Measurements from ENCODE around the gene RPL21. TPM values are rescaled to one million over a fixed set of nuclear protein-coding genes. Genes with fewer than 3 reads are reported as not detected.

The RPL21 gene
- total and polyA plus RNA-seq, 2 donors (not counting 1 experiment from before 2014, with no cell fraction given), result 1,937 to 2,245 TPM

- Histone ChIP-seq H3K27me3 (replicated peaks in 1 of 4; ENCODE audit: control extremely low read depth in 1 of 4, control insufficient read depth in 3 of 4, insufficient read depth in 4 of 4, low read length in 3 of 4) (peaks cover 0 to 5% (median 0%) of the 10 kb centered on the region in 4 experiments), H3K79me2 (ENCODE audit: control insufficient read depth, insufficient read depth, low read length) (no peaks in the 10 kb centered on the region), H3K9ac (ENCODE audit: low read length) (no peak overlapping the region), H3K4me3 (ENCODE audit: control extremely low read depth in 1 of 5, extremely low read depth in 1 of 5, insufficient read depth in 1 of 5, low read depth in 2 of 5, low read length in 4 of 5) (no peak overlapping the region), H3K4me1 (ENCODE audit: control insufficient read depth in 2 of 2, insufficient read depth in 2 of 2, low read length in 2 of 2) (no peaks in the 10 kb centered on the region), H4K20me1 (ENCODE audit: control insufficient read depth, insufficient read depth, low read length, poor library complexity, severe bottlenecking) (no peaks in the 10 kb centered on the region), H2AFZ (ENCODE audit: insufficient read depth, low read depth, low read length, poor library complexity, severe bottlenecking) (no peak overlapping the region), H3K36me3 (replicated peaks in 1 of 2; ENCODE audit: control extremely low read depth in 1 of 2, control insufficient read depth in 1 of 2, extremely low read depth in 1 of 2, insufficient read depth in 2 of 2, low read length in 1 of 2) (no peaks in the 10 kb centered on the region), H3K27ac (ENCODE audit: low read length in 2 of 2) (no peak overlapping the region), H3K4me2 (replicated peaks; ENCODE audit: low read depth, low read length, poor library complexity, severe bottlenecking) (no peak overlapping the region), H3K9me3 (ENCODE audit: control extremely low read depth in 1 of 3, control insufficient read depth in 2 of 3, insufficient read depth in 1 of 3, low read length in 2 of 3) (no peaks in the 10 kb centered on the region)
- Mint-ChIP-seq H3K9me3 (ENCODE audit: insufficient read depth) (no peaks in the 10 kb centered on the region), H3K27ac (no peak overlapping the region), H3K4me1 (no peaks in the 10 kb centered on the region), H3K27me3 (no peaks in the 10 kb centered on the region), H3K4me3 (no peak overlapping the region)
- WGBS (ENCODE audit: insufficient coverage), result 67% methylated on average over 1 of the region's 3 CpGs
- intact Hi-C loops (cut with micrococcal nuclease), result loop anchor here (5.0 kb wide), 1 partner anchor 217 kb away; no protein-coding TSS in a partner anchor
- ChIA-PET POLR2A (no interaction called here), CTCF (interaction anchor here (1.5 to 2.8 kb wide), 2 partner anchors 9 to 218 kb away, joined by 4 to 11 read pairs; no protein-coding TSS in a partner anchor)
- ATAC-seq (ENCODE audit: low read depth) (no peak), DNase-seq (no peak)
- TF ChIP-seq EZH2 (IDR thresholded peaks at IDR 0.05; ENCODE audit: borderline replicate concordance, insufficient read depth, low read depth, low read length, poor library complexity, severe bottlenecking), result no peak
- TF ChIP-seq, protein P1, sequence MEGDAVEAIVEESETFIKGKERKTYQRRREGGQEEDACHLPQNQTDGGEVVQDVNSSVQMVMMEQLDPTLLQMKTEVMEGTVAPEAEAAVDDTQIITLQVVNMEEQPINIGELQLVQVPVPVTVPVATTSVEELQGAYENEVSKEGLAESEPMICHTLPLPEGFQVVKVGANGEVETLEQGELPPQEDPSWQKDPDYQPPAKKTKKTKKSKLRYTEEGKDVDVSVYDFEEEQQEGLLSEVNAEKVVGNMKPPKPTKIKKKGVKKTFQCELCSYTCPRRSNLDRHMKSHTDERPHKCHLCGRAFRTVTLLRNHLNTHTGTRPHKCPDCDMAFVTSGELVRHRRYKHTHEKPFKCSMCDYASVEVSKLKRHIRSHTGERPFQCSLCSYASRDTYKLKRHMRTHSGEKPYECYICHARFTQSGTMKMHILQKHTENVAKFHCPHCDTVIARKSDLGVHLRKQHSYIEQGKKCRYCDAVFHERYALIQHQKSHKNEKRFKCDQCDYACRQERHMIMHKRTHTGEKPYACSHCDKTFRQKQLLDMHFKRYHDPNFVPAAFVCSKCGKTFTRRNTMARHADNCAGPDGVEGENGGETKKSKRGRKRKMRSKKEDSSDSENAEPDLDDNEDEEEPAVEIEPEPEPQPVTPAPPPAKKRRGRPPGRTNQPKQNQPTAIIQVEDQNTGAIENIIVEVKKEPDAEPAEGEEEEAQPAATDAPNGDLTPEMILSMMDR (IDR thresholded peaks at IDR 0.05), result no peak
These were observed 47.5 kb upstream of the RPL21 start for GRCh38 chr13:27203854-27204253.

- Histone ChIP-seq H2AFZ (ENCODE audit: insufficient read depth, low read depth, low read length, poor library complexity, severe bottlenecking) (no peak overlapping the region), H3K79me2 (ENCODE audit: control insufficient read depth, insufficient read depth, low read length) (no peaks in the 10 kb centered on the region), H3K9ac (ENCODE audit: low read length) (no peak overlapping the region), H3K27ac (ENCODE audit: low read length in 2 of 2) (no peak overlapping the region), H3K4me1 (ENCODE audit: control insufficient read depth in 2 of 2, insufficient read depth in 2 of 2, low read length in 2 of 2) (no peaks in the 10 kb centered on the region), H3K4me3 (ENCODE audit: control extremely low read depth in 1 of 5, extremely low read depth in 1 of 5, insufficient read depth in 1 of 5, low read depth in 2 of 5, low read length in 4 of 5) (no peak overlapping the region), H3K27me3 (replicated peaks in 1 of 4; ENCODE audit: control extremely low read depth in 1 of 4, control insufficient read depth in 3 of 4, insufficient read depth in 4 of 4, low read length in 3 of 4) (no peaks in the 10 kb centered on the region), H3K9me3 (ENCODE audit: control extremely low read depth in 1 of 3, control insufficient read depth in 2 of 3, insufficient read depth in 1 of 3, low read length in 2 of 3) (peaks cover 0 to 8% (median 2%) of the 10 kb centered on the region in 3 donors), H3K4me2 (replicated peaks; ENCODE audit: low read depth, low read length, poor library complexity, severe bottlenecking) (no peak overlapping the region), H4K20me1 (ENCODE audit: control insufficient read depth, insufficient read depth, low read length, poor library complexity, severe bottlenecking) (no peaks in the 10 kb centered on the region), H3K36me3 (replicated peaks in 1 of 2; ENCODE audit: control extremely low read depth in 1 of 2, control insufficient read depth in 1 of 2, extremely low read depth in 1 of 2, insufficient read depth in 2 of 2, low read length in 1 of 2) (no peaks in the 10 kb centered on the region)
- DNase-seq, result no peak
- no CpG with 5 or more reads among the region's 1 CpG for WGBS (ENCODE audit: insufficient coverage)
- CTCF ChIA-PET, result interaction anchor here (2.3 kb wide), 1 partner anchor 12 kb away, joined by 8 read pairs; no protein-coding TSS in a partner anchor
- POLR2A ChIA-PET, result no interaction called here
- no peak for TF ChIP-seq EZH2 (IDR thresholded peaks at IDR 0.05; ENCODE audit: borderline replicate concordance, insufficient read depth, low read depth, low read length, poor library complexity, severe bottlenecking)
- TF ChIP-seq, protein P1 (IDR thresholded peaks at IDR 0.05), result no peak
- ATAC-seq (ENCODE audit: low read depth), result no peak
- Mint-ChIP-seq H3K4me3 (no peak overlapping the region), H3K9me3 (ENCODE audit: insufficient read depth) (no peaks in the 10 kb centered on the region), H3K27me3 (no peaks in the 10 kb centered on the region), H3K27ac (no peak overlapping the region), H3K4me1 (peaks cover 6% of the 10 kb centered on the region)
- intact Hi-C loops (cut with micrococcal nuclease), result no loop called here
These were observed 42.8 kb upstream of the RPL21 start for GRCh38 chr13:27208514-27208913.
